Activated CD8-positive, alpha-beta memory T cell treated with anti-CD3 and anti-CD28 coated beads, Interleukin-2, amount 50 U/mL, for 24 hours (primary cell): ENCODE data around the gene SHISA5.

Source experiments
- DNase-seq: peaks from one replicate; pipeline ENCODE4 v3.0.0-alpha.2; 2020; ENCODE audit errors: extremely low read depth

The SHISA5 gene

GRCh38 chr3:48431224-48432029 is 72.5 kb downstream of the SHISA5 start:
- no peak for DNase-seq

DNA sequence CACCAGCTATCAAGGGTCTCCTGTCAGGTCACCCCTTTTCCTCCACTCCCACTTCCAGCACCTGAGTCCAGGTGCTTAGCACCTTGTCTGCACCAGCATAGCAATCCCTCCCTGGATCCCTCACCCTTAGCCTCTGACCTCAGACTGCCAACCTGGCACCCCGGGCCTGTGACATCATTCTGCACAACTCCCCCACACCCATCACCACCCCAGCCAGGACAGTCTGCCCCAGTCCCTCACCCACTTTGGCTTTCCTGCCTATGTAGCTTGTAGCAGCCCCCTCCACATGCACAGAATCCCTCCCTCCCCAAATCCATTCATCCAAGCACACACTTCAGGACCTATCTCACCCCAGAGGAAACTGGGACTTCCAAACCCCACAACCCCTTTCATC is 73.3 kb downstream of the SHISA5 start:
- DNase-seq, result no peak

DNA sequence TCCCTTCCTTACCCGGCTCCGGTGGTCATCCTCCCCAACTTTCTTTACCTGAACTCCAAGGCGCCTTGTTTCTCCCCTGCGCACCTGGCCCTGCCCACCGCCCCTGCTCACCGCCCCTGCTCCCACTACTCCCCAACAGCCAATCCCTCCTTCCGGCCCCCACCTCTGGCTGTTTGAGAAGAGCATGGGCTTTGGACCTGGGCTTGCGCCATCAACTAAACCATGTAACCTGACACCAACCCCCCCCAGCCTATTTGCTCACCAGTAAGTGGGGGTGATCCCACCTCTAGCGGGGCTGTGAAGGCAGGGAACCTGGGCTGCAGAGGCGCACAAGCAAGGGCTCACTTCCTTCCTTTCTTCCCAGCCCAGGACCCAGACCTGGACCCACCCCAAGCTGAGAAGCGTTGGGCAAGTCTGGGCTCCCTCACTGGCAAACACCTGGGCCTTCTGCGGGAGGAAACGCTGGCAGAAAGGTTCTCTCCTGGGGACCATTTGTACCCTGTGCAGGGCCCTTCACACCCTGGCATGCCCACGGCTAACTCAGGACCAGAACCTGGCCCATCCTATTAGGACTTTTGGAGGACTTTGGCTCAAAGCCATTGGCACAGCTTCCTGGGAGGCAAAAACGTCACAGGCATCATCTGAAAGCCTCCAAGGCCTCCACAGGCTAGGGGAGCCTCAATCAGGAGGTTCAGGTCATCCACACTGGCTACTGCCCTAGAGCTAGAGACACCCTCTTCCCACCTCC is 73.8 kb downstream of the SHISA5 start, which contains the start of gene PLXNB1:
Gene PLXNB1 (minus strand): TSS at position 127 of the 748 bp plus-strand sequence. CDS start 5,475 bp downstream, outside the sequence.
- DNase-seq, result no peak

- no peak for DNase-seq
Measured at GRCh38 chr3:48429317-48429959, 74.5 kb downstream of the SHISA5 start.

GRCh38 chr3:48428572-48429316 is 75.2 kb downstream of the SHISA5 start:
- no peak for DNase-seq

- DNase-seq, result no peak
Measured at GRCh38 chr3:48428088-48428571, 75.8 kb downstream of the SHISA5 start.

DNA sequence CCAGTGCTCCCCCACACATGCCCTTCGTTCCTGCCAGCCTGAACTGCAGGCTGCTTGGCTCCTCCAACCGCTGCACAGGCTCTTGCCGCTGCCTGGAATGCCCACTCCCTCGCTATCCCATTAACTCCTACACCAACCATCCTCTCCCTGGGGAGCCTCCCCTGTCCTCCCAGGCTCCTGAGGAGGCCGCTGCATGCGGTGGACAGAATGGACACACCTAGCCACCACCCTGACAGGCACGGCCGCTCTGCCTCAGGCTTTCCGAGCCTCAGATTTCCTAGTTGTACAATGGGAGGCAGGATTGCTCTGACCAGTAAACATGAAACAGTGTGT is 76.4 kb downstream of the SHISA5 start:
- DNase-seq, result no peak

DNA sequence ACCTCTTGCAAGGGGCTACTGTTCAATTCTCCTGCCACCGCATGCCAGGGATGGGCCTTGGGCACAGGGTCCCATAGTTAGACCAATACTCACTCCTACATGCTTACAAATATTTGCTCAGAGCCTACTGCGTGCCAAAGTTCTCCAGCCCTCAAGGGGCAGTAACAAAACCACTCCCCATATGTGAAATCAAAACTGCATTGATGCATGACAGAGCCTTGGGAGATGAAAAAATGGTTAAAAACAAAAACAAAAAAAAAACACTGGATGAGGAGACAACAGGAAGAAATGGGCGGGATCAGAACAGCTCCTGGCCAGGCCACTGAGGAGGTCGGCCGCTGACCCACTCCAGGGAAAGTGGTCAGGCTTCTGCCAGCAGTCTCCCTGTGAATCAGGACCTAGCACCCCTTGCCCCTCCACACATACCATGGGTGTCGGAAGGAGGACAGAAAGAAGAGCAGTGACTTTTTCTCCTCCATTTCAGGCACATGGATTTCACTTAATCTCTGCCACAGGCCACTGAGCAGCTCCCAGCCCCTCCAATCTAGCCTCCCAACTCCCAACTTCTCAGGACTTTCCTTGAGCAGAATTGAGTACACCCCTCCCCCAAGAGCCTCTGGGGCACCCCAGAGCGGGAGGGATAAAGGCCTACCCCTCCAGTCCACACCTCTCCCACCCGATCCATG is 76.9 kb downstream of the SHISA5 start:
- no peak for DNase-seq

GRCh38 chr3:48426401-48426909 is 77.5 kb downstream of the SHISA5 start:
- DNase-seq, result no peak

DNA sequence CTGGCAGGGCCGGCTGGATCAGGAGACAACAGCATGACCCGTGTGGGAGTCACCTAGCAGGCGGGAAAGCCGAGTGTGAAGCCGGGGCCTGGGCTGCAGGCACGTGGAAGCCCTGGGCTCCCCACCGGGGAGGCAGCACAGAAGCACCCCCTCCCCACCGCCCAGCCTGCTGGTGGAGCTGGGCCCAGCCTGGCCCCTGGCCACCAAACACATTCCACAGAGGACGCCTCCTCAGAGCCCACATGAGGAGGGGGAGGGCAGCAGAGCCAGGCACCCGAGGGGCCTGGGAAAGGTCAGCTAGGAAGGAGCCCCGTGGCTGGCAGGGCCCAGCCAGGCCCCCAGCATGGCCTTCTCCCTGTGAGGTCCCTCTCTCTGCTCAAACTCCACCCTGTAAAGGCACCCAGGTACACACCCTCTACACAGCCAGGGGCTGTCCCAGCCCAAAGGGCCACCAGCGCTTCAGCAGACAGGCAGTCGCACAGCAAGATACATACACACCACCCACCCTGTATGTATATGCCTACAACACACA is 78.6 kb downstream of the SHISA5 start:
- DNase-seq, result no peak

DNA sequence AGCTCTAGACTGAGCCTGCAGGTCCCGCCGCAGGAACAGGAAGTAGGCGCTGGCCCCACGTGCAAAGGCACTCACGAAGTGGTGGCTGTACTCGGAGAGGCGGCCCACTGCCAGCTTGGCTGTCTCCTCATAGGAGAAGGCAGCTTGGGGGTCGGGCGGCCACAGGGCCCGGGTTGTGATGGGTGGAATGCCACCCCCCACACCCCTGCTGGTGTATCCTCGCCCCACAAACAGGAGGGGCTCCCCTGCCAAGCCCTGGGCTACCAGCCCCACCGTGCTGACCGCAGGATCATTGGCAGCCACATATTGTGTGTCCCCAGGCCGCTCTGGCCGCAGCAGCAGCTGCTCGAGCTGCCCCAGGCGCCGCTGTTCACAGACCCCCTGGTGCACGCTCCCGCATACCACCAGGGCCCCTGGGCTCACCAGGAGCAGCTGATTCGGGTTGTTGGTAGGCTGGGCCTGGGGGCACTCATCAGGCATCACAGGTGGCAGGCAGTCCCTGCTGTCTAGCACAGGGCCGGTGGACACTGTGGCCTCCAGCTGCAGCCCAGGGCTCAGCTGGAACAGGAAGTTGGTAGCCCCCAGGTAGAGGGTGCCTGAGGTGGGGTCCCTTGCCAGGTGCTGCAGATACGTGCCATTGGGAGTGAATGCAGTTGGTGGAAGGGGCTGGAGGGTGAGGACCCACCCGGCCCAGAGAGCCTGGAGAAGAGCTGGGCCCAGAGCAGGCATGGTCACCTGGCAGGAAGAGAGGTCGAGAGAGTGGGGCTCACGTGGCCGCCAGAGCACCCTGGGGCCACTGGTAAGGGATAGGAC is 79.9 kb downstream of the SHISA5 start:
- DNase-seq, result no peak

DNA sequence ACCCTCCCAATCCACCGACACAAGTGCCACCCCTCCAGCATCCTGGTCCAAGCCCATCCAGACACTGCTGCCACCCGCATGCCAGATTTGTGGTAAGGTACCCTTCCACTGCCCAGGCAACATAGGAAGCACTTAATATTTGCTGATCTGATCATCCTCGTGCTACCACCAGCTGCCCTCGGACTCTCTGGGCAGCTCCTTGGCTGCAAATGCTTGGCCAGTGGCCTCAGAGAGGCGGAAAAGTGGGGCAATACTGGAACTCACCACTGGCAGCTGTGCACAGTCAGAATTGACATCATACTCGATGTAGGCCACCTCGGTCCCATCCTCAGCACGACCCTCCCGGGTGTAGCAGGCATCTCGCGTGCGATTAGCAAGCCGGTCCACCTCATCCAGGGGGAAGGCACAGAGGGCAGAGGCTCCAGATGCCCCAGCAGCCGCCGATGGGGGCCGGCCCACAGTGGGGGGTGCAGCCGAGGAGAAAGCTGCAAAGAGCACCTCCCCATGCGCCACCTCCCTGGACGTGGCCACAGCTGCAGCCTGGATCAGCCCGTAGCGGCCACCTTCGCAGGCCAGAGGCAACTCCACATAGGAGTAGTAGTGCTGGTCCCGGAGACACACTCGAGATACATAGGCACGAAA is 80.6 kb downstream of the SHISA5 start:
- DNase-seq, result no peak

GRCh38 chr3:48422681-48423080 is 81.3 kb downstream of the SHISA5 start:
- no peak for DNase-seq

DNA sequence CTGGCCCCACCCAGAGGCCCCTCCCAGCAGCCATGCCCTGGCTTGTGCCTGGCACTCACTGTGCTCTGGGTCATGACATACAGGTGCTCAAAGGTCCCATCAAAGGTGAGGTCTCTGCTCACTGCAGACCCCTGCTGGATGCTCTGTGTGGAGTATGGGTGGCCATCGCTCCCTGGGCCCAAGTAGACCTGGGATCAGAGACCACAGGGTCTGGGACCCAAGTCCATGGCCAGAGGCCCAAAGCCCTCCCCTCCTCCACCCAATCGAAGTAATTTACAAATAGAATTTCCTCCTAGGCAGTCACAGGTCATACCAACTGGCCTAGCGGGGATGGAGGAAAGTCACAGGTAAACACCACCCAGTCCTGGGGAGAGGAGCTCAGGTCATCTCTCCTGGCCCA is 81.7 kb downstream of the SHISA5 start:
- no peak for DNase-seq

DNA sequence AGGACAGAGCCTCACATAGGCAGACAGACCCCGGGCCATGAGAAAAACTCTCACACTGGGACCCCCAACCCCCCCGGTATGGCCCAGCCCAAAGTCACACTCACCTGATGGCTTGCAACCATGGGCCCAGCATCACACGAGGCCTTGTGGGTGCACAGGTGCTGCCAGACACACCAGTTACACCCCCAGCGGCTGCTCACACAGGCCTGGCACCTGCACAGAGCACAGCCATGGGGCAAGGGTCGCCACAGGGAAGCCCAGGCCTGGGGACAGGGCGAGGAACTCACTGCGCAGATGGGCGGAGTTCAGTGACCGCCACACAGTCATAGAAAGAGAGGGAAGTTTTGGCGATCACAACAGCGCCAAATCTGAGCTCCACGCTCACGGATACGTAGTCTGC is 83.4 kb downstream of the SHISA5 start:
- DNase-seq, result no peak

DNA sequence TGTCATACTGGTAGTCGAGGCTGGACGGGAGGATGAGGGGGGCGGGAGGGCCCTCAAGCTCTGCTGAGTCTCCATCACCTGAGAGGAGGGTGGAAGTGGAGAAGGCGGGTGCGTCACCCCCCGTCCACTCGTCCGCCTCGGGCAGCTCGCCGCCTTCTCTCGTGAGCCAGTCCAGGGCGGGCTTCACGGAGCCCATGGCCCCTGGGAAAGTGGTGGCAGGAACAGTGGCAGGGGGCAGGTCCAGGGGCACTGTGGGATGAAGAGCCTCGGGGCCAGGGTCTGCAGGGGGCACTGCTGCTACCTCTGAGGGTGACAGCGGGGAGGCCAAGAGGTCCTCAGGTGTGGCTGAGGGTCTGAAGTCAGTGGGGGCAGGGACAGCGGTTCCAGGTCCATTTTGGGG is 84.4 kb downstream of the SHISA5 start:
- no peak for DNase-seq

DNA sequence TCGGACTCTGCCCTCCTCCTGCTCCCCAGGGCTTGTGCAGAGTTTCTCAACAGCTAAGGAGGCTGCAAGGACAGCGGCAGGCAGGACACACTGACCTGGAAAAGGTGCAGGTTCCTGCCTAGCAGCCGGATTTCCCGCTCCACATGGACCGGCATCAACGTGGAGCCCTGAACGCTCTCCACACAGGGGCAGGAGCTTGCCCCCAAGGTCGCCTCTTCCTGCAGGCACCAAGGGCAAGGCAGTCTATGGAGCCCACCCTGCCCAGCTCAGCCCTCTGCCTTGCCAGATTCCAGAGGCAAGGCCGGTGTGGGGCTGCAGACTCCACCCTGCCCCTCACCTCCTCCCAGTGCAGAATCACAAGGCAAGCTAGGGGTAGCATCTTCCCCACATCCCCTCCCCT is 84.8 kb downstream of the SHISA5 start:
- no peak for DNase-seq

DNA sequence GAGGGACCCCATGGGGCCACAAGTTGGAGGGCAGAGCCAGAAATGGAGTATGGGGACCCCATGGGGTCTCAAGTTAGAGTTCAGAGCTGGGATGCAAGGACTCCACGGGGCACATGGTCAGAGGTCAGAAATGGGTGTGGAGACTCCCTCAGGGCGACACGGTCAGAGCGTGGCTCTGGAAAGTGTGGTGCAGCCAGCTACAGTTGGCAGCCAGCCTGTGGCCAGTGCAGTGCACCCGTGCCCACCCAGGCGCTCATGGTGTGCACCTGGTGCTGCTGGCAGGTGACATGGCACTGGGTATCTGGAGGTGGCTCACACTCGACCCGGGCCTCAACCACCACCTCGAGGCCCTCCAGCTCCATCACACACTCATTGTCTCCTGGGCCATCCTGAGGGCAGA is 85.3 kb downstream of the SHISA5 start:
- no peak for DNase-seq

DNA sequence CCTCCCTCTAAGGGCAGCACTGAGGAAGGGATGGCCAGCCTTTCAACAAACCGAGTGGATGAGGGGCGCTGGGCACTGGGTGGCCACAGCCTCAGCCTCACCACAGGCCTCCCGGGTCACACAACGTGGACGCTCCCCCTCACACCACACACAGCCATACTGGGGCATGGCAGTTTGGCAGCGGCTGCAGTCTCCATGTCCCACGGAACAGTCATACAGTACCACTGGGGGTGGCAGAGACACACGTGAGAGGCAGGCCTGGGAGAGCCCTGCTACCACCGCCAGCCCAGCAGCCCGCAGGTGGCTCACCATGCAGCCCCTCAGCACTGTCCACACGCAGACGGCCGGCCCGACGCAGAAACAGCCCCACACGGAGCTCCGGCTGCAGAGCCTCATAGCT is 85.8 kb downstream of the SHISA5 start:
- DNase-seq, result no peak
